ENCODE results near the gene CDC42BPB. TPM values are rescaled to one million over a fixed set of nuclear protein-coding genes. Genes with fewer than 3 reads are reported as not detected.

The CDC42BPB gene
- total RNA-seq, 1 donor from 2014 or later, result 187 TPM

DNA sequence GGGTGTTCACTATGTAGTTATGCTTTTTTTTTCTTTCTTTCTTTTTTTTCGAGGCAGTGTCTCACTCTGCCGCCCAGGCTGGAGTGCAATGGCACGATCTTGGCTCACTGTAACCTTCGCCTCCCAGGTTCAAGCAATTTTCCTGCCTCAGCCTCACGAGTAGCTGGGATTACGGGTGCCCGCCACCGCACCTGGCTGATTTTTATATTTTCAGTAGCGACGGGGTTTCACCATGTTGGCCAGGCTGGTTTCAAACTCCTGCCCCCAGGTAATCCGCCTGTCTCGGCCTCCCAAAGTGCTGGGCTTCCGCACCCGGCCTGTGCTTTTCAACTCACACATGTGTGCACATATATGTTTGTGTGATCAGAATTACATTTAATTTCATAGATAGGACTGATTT lies 173.8 kb downstream of the CDC42BPB start:
- DNase-seq (ENCODE audit: low spot score), result no peak
- no peak overlapping the region for H3K27ac Mint-ChIP-seq (ENCODE audit: unreplicated experiment)
- peaks cover 3% of the 10 kb centered on the region for H3K27me3 Mint-ChIP-seq (ENCODE audit: unreplicated experiment)
- TF ChIP-seq CTCF (IDR thresholded peaks at IDR 0.05; ENCODE audit: unreplicated experiment), result no peak
- H3K4me3 Mint-ChIP-seq (ENCODE audit: unreplicated experiment), result no peak overlapping the region
- H3K36me3 Mint-ChIP-seq (ENCODE audit: low read depth, unreplicated experiment), result no peaks in the 10 kb centered on the region
- no peaks in the 10 kb centered on the region for H3K9me3 Mint-ChIP-seq (ENCODE audit: unreplicated experiment)
- peaks cover 3% of the 10 kb centered on the region for H3K4me1 Mint-ChIP-seq (ENCODE audit: unreplicated experiment)

DNA sequence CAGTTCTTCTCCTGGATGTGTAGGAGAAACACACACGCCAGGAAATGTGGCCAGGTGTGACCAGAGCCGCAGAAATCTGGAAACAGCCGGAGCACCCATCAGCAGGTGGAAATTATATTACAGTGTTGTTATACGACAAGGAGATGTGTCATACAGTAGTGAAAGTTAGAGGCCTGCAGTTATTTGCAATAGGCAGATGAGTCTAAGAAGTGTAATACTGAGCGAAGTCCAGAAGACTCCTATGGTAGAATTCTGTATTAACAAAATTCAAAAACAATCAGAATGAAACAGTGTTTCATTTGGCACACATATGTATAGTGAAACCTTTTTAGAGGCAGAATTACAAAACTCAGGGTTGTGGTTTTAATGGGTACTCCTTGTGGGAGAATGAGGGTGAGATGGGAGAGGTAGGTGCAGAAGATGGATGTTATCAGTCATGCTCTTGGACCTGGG lies 174.2 kb downstream of the CDC42BPB start:
- Mint-ChIP-seq H3K4me3 (ENCODE audit: unreplicated experiment) (no peak overlapping the region), H3K36me3 (ENCODE audit: low read depth, unreplicated experiment) (no peaks in the 10 kb centered on the region)
- DNase-seq (ENCODE audit: low spot score), result no peak

More for the DNA sequence above, 174.2 kb downstream of the CDC42BPB start:
- Mint-ChIP-seq H3K27ac (ENCODE audit: unreplicated experiment) (no peak overlapping the region), H3K4me1 (ENCODE audit: unreplicated experiment) (peaks cover 3% of the 10 kb centered on the region), H3K27me3 (ENCODE audit: unreplicated experiment) (peaks cover 3% of the 10 kb centered on the region), H3K9me3 (ENCODE audit: unreplicated experiment) (no peaks in the 10 kb centered on the region)
- no peak for TF ChIP-seq CTCF (IDR thresholded peaks at IDR 0.05; ENCODE audit: unreplicated experiment)

Other genes starting within 250 kb of the CDC42BPB start
- gene AMN, start 134.9 kb downstream of the CDC42BPB start, total RNA-seq (ENCODE audit: unreplicated experiment), result not detected
- not detected for gene LBHD2, start 26.7 kb upstream of the CDC42BPB start, total RNA-seq (ENCODE audit: unreplicated experiment)
- gene EXOC3L4, start 37.2 kb upstream of the CDC42BPB start, total RNA-seq (ENCODE audit: unreplicated experiment), result not detected
- gene TNFAIP2, start 65.9 kb upstream of the CDC42BPB start, total RNA-seq (ENCODE audit: unreplicated experiment), result 163 TPM